HG03520 (cell line): ENCODE data around the gene RPS6KB1.
"Not testable (repeated sequence)": the region's sequence is repeated elsewhere in the genome, so short reads cannot be mapped to it uniquely, and the experiment has no call there.

ENCODE experiments used
- ATAC-seq: cut with Tn5 transposase; IDR thresholded peaks from one replicate; pipeline ENCODE4 v1.9.1; 2021; ENCODE audit warnings: mild to moderate bottlenecking, moderate library complexity; ENCODE audit not compliant: unreplicated experiment

Gene RPS6KB1

GRCh38 chr17:59933317-59933716 lies 40.4 kb downstream of the RPS6KB1 start:
- ATAC-seq: not testable (repeated sequence)

- ATAC-seq: not testable (repeated sequence)
Observed at GRCh38 chr17:59940697-59941096, 47.8 kb downstream of the RPS6KB1 start.

GRCh38 chr17:59941131-59941530 lies 48.2 kb downstream of the RPS6KB1 start:
- no peak for ATAC-seq

GRCh38 chr17:59946433-59946832 lies 53.5 kb downstream of the RPS6KB1 start:
- not testable (repeated sequence) for ATAC-seq

- not testable (repeated sequence) for ATAC-seq
Observed at GRCh38 chr17:59947310-59947709, 54.4 kb downstream of the RPS6KB1 start.

GRCh38 chr17:59950049-59950448 lies 57.1 kb downstream of the RPS6KB1 start:
- ATAC-seq: no peak

GRCh38 chr17:59954856-59955255 lies 61.9 kb downstream of the RPS6KB1 start:
- no peak for ATAC-seq

- not testable (repeated sequence) for ATAC-seq
Observed at GRCh38 chr17:59959574-59959973, 66.7 kb downstream of the RPS6KB1 start.

GRCh38 chr17:59962739-59963318 lies 69.9 kb downstream of the RPS6KB1 start:
- ATAC-seq: no peak

- ATAC-seq: peak; percentile 34
Observed at GRCh38 chr17:59963738-59964481, 71.0 kb downstream of the RPS6KB1 start.

- ATAC-seq: peak; percentile 64
Observed at GRCh38 chr17:59964482-59965328, 71.8 kb downstream of the RPS6KB1 start, which contains the start of gene RNFT1. Gene RNFT1 (minus strand): TSS chr17:59964740. CDS start chr17:59964663, 77 bp downstream.

GRCh38 chr17:59971771-59972170 lies 78.8 kb downstream of the RPS6KB1 start:
- not testable (repeated sequence) for ATAC-seq

- no peak for ATAC-seq
Observed at GRCh38 chr17:59972778-59973177, 79.9 kb downstream of the RPS6KB1 start.

- not testable (repeated sequence) for ATAC-seq
Observed at GRCh38 chr17:59973483-59973882, 80.6 kb downstream of the RPS6KB1 start.

- not testable (repeated sequence) for ATAC-seq
Observed at GRCh38 chr17:59975166-59975565, 82.2 kb downstream of the RPS6KB1 start.

- ATAC-seq: not testable (repeated sequence)
Observed at GRCh38 chr17:59996608-59997007, 103.7 kb downstream of the RPS6KB1 start.
